Measurements from ENCODE around the gene STK32A.

Gene STK32A

GRCh38 chr5:147417135-147417813 is 182.4 kb downstream of the STK32A start:
- DNase-seq (ENCODE audit: low read depth in 3 of 3, low spot score in 1 of 3) = no peak

DNA sequence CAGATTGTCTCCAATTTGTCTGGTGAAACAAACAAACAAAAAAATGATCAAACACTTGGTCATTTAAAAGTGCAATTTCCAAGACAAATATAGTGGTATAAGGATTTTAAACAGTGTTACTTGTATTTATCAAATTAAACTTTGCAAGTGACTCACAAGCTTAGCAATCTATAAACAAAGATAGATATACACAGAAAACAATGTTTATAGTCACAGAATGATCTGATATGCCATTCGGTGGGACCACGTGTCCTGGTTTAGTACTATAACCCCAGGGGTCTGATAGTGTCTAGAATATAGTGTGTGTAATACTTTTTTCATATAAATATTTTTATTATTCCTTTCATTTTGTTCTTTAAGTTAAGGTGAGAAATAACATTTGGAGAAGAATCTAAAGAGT is 183.8 kb downstream of the STK32A start:
- DNase-seq (ENCODE audit: low read depth in 3 of 3, low spot score in 1 of 3) = no peak

- DNase-seq (ENCODE audit: low read depth in 3 of 3, low spot score in 1 of 3) = no peak
Observed at GRCh38 chr5:147426640-147427327, 192.0 kb downstream of the STK32A start.

DNA sequence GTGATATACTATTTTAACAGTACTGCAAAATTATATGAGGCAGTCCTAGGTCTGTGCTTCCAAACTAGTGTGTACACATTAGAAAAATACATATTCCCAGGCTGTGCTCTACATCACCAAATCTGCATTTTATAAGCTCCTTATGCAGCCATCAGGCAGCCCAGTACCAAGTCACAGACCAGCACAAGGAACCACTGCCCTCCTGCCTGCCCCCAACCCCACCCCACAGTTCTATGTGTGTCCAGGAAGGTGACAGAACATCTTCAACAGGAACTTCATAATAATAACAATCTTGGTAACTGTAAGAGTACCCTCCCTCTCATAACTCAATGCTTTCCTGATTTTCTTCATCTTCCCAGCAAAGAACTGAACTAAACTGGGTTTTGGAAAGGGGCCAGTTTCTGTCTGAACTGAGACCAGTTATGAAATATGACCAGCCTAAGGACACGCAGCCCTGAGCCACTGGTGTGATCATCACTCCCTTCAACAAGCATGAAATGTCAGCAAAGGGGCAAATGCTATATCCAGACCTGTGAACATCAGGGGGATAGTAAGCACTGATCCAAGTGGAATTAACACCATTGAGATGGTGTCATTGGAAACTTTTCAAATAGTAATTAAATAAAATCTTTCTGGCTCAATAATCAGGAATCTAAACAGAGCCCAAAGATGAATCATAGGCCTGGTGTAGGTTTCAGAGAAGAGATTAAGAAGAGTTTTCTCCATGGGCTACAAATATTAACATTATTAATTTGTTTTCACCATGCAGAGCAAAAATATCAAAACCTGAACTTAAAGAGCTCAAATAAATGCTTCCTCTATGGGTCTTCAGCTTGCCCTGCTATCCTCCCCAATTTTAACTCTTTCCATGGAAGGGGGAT is 192.9 kb downstream of the STK32A start:
- no peak for DNase-seq (ENCODE audit: low read depth in 3 of 3, low spot score in 1 of 3)

GRCh38 chr5:147430628-147431027 is 195.8 kb downstream of the STK32A start:
- no peak for DNase-seq (ENCODE audit: low read depth in 3 of 3, low spot score in 1 of 3)

DNA sequence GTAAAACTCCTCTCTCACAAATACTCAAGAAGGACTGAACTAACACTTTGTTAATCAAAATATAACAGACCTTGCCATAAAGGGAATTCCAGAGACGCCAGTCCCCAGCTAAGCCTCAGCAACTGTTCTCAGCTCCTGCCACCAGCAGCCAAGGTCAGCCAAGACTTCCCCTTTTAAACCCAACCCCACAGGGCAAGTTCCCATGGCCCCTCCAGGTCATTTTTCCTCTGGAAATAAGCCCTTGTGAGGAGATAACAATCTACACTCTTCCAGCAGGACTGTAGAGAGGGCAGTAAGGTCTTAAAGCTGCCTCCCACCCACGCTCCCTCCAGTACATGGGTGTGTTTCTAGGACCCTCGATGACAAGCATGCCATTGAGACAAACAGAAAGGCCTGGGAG is 196.8 kb downstream of the STK32A start:
- no peak for DNase-seq (ENCODE audit: low read depth in 3 of 3, low spot score in 1 of 3)

GRCh38 chr5:147432323-147432722 is 197.5 kb downstream of the STK32A start:
- no peak for DNase-seq (ENCODE audit: low read depth in 3 of 3, low spot score in 1 of 3)

DNA sequence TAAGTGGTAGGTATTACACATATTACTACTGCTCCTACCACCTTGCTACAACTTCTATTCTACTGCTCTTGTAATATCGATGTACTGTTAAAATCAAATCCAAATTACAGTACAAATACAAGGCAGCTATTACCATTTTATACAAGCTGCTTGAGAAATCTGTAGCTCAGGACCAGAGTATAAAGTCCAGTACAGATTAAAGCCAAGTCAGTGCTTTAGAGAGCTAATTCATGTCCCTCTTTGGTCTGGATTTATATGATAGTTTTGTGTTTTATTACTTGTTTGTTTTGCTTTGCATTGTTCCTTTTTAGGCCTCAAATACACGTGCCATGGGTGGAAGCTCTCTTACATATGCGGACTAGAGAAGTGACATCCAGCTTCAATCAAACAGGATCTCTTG is 199.2 kb downstream of the STK32A start:
- no peak for DNase-seq (ENCODE audit: low read depth in 3 of 3, low spot score in 1 of 3)

DNA sequence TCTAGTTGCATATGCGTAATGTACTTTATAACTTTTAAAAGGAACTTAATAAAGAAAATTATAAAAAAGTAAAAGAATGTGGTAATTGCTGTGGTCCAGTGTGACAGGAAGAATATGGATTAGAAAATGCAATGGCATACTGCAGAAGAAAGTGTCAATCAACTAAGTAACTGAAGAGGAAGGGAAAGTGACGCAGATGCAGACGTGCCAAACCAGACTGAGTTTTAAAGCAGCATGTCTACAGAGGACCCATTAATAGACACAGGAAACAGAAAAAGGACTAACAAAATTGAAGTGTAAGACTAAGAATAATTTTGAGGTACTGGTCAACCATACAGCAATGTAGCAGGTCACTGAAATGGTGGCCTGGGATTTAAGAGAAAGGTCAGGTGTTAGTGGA is 201.8 kb downstream of the STK32A start:
- no peak for DNase-seq (ENCODE audit: low read depth in 3 of 3, low spot score in 1 of 3)

DNA sequence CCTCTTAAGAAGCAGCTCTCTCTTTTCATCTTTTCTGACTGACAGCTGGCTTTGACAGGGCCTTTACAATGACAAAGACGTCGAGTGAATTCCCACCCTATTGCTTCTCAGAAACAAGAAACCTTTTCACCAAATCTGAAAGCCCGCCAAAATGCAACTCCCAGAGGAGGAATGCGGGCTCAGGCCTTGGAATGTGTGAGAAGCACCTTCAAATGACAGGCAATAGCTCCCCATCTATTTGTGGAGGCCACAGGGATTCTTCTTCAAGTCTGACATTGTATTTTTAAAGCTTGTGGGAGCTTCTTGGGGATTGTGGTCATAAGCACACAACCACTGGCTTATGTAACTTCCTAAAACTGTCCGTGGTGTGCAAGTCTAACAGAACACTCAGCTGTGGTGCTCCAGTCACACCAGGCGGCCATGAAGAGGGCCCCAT is 202.4 kb downstream of the STK32A start:
- no peak for DNase-seq (ENCODE audit: low read depth in 3 of 3, low spot score in 1 of 3)

Measured in stimulated activated CD4-positive, alpha-beta T cell treated with anti-CD3 and anti-CD28 coated beads, TNF-alpha, amount 100 ng/mL, for 1 hour (primary cell).